ENCODE results near the gene SIN3B. TPM values are rescaled to one million over a fixed set of nuclear protein-coding genes. Genes with fewer than 3 reads are reported as not detected.
A peak's percentile ranks its signal among the peaks of the same experiment; 100 is the strongest.

Gene SIN3B
- total and polyA plus RNA-seq, 2 of the 13 experiments (the other 11 are each of a cell fraction or from before 2014, with no cell fraction given) = 12.9 to 25.7 TPM

DNA sequence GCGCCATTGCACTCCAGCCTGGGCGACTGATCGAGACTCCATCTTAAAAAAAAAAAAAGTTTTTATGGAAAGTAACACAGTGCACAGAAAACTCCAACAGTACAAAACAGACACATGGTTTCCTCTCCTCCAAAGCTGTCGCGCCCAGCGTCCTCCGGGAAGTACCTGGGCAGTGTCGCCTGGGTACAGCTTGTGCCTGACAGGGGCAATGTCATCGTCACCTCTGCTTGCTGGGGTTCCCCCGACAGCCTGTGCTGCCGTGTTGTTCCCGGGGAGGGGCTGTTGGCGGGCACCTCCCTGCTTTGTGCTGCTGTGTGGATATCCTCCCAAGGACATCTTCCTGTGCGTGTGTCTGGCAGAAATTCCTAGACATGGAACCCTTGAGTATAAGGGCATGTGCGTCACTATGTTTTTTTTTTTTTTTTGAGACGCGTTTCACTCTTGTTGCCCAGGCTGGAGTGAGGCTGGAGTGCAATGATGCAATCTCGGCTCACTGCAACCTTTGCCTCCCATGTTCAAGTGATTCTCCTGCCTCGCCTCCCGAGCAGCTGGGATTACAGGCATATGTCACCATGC is 57.2 kb downstream of the SIN3B start (continued):
- TF ChIP-seq HDAC1 (CRISPR knock-in tag; IDR thresholded peaks at IDR 0.05) (no peak), CHCHD3 (CRISPR knock-in tag; IDR thresholded peaks at IDR 0.05) (no peak), ZNF235 (CRISPR knock-in tag; IDR thresholded peaks at IDR 0.05; ENCODE audit: borderline replicate concordance) (no peak), HDAC2 (CRISPR knock-in tag; IDR thresholded peaks at IDR 0.05) (no peak), MLXIP (CRISPR knock-in tag; IDR thresholded peaks at IDR 0.05; ENCODE audit: borderline replicate concordance) (no peak), HMGA1 (CRISPR knock-in tag; conservative IDR thresholded peaks at IDR 0.05) (no peak), ZNF777 (CRISPR knock-in tag; IDR thresholded peaks at IDR 0.05) (0 out of 2 replicates have a peak, but pooled peaks have one; percentile 50), ZNF773 (CRISPR knock-in tag; IDR thresholded peaks at IDR 0.05; ENCODE audit: borderline replicate concordance) (no peak), ARID4A (CRISPR knock-in tag; IDR thresholded peaks at IDR 0.05; ENCODE audit: borderline replicate concordance) (peak; percentile 27; the same call in 1 of the 2 replicates), ZNF775 (CRISPR knock-in tag; IDR thresholded peaks at IDR 0.05; ENCODE audit: borderline replicate concordance) (no peak), CEBPG (CRISPR knock-in tag; IDR thresholded peaks at IDR 0.05) (peak; percentile 90), NPAS2 (CRISPR knock-in tag; IDR thresholded peaks at IDR 0.05; ENCODE audit: borderline replicate concordance) (no peak), GABPB1 (CRISPR knock-in tag; IDR thresholded peaks at IDR 0.05) (0 out of 2 replicates have a peak, but pooled peaks have one; percentile 15), PAXIP1 (CRISPR knock-in tag; conservative IDR thresholded peaks at IDR 0.05) (0 out of 2 replicates have a peak, but pooled peaks have one; percentile 17), NR2F6 (IDR thresholded peaks at IDR 0.05) (no peak), NR2F6 (CRISPR knock-in tag; IDR thresholded peaks at IDR 0.05) (no peak), CCDC6 (CRISPR knock-in tag; IDR thresholded peaks at IDR 0.05) (no peak), STAT5B (CRISPR knock-in tag; IDR thresholded peaks at IDR 0.05) (no peak), RCOR2 (CRISPR knock-in tag; IDR thresholded peaks at IDR 0.05) (no peak)
